ENCODE data around the gene ZNF766.
"Not testable (repeated sequence)": the region's sequence is repeated elsewhere in the genome, so short reads cannot be mapped to it uniquely, and the experiment has no call there.

Gene ZNF766

GRCh38 chr19:52269338-52270261 lies at the start of gene ZNF766:
TSS of gene ZNF766 (plus strand) at chr19:52269587. CDS start at chr19:52269614, 27 bp downstream.
- peak; percentile 91 for DNase-seq

- DNase-seq: no peak
These were observed 49.8 kb upstream of the ZNF766 start for GRCh38 chr19:52219611-52220010.

GRCh38 chr19:52221031-52221430 lies 48.4 kb upstream of the ZNF766 start:
- no peak for DNase-seq

GRCh38 chr19:52221831-52222375 lies 47.5 kb upstream of the ZNF766 start:
- no peak for DNase-seq

- no peak for DNase-seq
These were observed 45.2 kb upstream of the ZNF766 start for GRCh38 chr19:52224211-52224610.

GRCh38 chr19:52226652-52227051 lies 42.7 kb upstream of the ZNF766 start:
- no peak for DNase-seq

GRCh38 chr19:52227196-52227940 lies 42.0 kb upstream of the ZNF766 start:
- no peak for DNase-seq

- no peak for DNase-seq
These were observed 41.4 kb upstream of the ZNF766 start for GRCh38 chr19:52227980-52228379.

GRCh38 chr19:52229524-52229923 lies 39.9 kb upstream of the ZNF766 start:
- no peak for DNase-seq

GRCh38 chr19:52230685-52231084 lies 38.7 kb upstream of the ZNF766 start:
- no peak for DNase-seq

GRCh38 chr19:52231154-52231910 lies 38.1 kb upstream of the ZNF766 start:
- DNase-seq: no peak

GRCh38 chr19:52234406-52234805 lies 35.0 kb upstream of the ZNF766 start:
- DNase-seq: no peak

GRCh38 chr19:52237197-52237596 lies 32.2 kb upstream of the ZNF766 start:
- no peak for DNase-seq

GRCh38 chr19:52237771-52238400 lies 31.5 kb upstream of the ZNF766 start:
- peak; percentile 15 for DNase-seq

- no peak for DNase-seq
These were observed 25.4 kb upstream of the ZNF766 start for GRCh38 chr19:52244021-52244420.

GRCh38 chr19:52248241-52248640 lies 21.1 kb upstream of the ZNF766 start:
- DNase-seq: peak; percentile 13

- DNase-seq: no peak
These were observed 11.0 kb upstream of the ZNF766 start for GRCh38 chr19:52258426-52258825.

- DNase-seq: not testable (repeated sequence)
These were observed 3.8 kb upstream of the ZNF766 start for GRCh38 chr19:52265556-52265955.

GRCh38 chr19:52270266-52270885 lies 989 bp downstream of the ZNF766 start:
- DNase-seq: no peak

GRCh38 chr19:52273301-52273700 lies 3.9 kb downstream of the ZNF766 start:
- DNase-seq: no peak

- DNase-seq: no peak
These were observed 4.8 kb downstream of the ZNF766 start for GRCh38 chr19:52274191-52274590.

- no peak for DNase-seq
These were observed 6.6 kb downstream of the ZNF766 start for GRCh38 chr19:52275988-52276387.

Measured in NCI-H1092 treated with DMSO at 0.1 percent for 48 hours (cell line).